BJ (cell line): ENCODE data around the gene MACROD1. TPM values are rescaled to one million over a fixed set of nuclear protein-coding genes. Genes with fewer than 3 reads are reported as not detected.

Experiments
- CTCF ChIA-PET: fragments of 350-600 bp; formaldehyde crosslinking; extraction: SDS; loops from one replicate; lab custom pipeline; 2021; ENCODE audit warnings: antibody characterized with exemption, inconsistent platforms; lab: Yijun Ruan, JAX
- POLR2A ChIA-PET: fragments of 300-600 bp; sonication (Branson Sonifier 250); formaldehyde crosslinking; extraction: SDS; loops from one replicate; lab custom pipeline; 2021; ENCODE audit warnings: antibody characterized with exemption; lab: Charles Lee
- DNase-seq: peaks from one replicate; pipeline ENCODE4 v3.0.0-alpha.2; 2011; ENCODE audit warnings: low read depth
- H3K27me3 ChIP-seq: 2 replicates; pipeline ENCODE4 v1.6.0; 2011; ENCODE audit warnings: low read length; ENCODE audit not compliant: control insufficient read depth, insufficient read depth
- H3K36me3 ChIP-seq: 2 replicates; pipeline ENCODE4 v1.5.1; 2011; ENCODE audit warnings: low read length; ENCODE audit not compliant: control insufficient read depth, insufficient read depth
- H3K4me3 ChIP-seq: 2 replicates; pipeline ENCODE4 v1.5.1; 2011; ENCODE audit warnings: low read depth, mild to moderate bottlenecking, control low read depth, low read length
- polyA plus RNA-seq: library from polyadenylated mRNA; depleted of rRNA; stranded (reverse); fragments of >200 nt; gene quantifications from 2 replicates; pipeline ENCODE4 v1.2.3, GENCODE V29; 2011
- TF ChIP-seq, protein P1 (sequence below): IDR thresholded peaks from 2 replicates; pipeline ENCODE4 v1.5.1; 2011; ENCODE audit warnings: low read depth, mild to moderate bottlenecking, control low read depth, inconsistent platforms, low read length, moderate library complexity; ENCODE audit not compliant: insufficient read depth

Gene MACROD1
- polyA plus RNA-seq, 1 experiment = 12.4 TPM

DNA sequence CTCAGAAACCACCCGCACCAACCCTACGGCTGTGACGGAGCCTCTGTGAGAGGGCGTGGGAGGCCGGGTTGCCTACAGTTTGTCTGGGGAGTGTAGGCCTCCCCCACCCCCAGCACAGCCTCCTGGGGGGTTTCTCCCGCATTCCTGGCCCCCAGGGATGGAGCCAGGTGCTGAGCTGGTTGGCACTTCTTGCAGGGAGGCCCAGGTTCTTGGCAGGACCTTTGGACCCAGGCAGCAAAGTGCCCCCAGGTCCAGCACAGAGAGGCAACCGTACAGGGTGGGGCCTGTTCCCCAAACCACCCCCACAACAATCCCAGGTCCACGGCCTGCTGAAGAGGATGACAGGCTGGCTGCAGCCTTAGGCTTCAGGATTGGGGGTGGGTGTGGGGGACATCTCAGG, 36.5 kb downstream of the MACROD1 start:
- TF ChIP-seq, protein P1, sequence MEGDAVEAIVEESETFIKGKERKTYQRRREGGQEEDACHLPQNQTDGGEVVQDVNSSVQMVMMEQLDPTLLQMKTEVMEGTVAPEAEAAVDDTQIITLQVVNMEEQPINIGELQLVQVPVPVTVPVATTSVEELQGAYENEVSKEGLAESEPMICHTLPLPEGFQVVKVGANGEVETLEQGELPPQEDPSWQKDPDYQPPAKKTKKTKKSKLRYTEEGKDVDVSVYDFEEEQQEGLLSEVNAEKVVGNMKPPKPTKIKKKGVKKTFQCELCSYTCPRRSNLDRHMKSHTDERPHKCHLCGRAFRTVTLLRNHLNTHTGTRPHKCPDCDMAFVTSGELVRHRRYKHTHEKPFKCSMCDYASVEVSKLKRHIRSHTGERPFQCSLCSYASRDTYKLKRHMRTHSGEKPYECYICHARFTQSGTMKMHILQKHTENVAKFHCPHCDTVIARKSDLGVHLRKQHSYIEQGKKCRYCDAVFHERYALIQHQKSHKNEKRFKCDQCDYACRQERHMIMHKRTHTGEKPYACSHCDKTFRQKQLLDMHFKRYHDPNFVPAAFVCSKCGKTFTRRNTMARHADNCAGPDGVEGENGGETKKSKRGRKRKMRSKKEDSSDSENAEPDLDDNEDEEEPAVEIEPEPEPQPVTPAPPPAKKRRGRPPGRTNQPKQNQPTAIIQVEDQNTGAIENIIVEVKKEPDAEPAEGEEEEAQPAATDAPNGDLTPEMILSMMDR = no peak
- Histone ChIP-seq H3K4me3 (no peak overlapping the region), H3K27me3 (peaks cover 1% of the 10 kb centered on the region; the same call in 1 of the 2 replicates), H3K36me3 (no peaks in the 10 kb centered on the region)
- no peak for DNase-seq
- ChIA-PET POLR2A (no interaction called here), CTCF (interaction anchor here (1.0 kb wide), 1 partner anchor 24 kb away, joined by 3 read pairs; no protein-coding TSS in a partner anchor)

DNA sequence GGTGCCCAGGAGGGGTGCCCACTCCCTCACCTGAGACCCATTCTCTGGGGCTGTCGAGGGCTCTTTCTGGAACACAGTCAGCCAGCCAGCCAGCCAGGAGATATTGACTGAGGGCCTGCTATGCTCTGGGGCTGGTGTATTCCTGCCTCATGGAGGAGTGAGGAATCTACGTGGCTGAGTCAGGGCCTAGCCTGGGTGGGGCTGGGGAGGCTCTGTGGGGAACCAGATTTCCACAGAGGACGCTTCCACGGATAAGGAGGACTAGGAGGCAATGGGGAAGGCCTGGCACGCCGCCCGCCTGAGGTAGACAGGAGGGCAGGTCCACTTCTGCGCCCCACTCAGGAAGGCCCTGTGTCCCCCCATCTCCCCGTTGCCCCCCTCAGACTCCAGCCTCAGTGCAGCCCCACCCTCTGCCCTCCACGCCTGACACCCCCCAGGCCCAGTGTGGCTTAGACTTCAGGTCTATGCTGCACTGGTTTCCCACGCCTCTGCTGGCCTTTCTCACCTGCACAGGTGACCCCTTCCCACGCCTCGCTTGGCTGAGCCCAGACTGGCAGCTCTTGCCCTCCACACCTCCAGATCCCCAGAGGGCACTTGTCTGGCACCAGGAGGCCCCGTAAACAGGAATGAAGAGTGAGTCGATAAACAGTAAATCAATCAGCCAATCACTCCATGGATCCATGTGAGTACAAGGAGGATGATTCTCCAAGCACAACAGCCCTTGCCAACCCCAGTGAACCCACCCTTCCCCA, 37.5 kb downstream of the MACROD1 start:
- TF ChIP-seq, protein P1 = no peak
- POLR2A ChIA-PET = no interaction called here
- Histone ChIP-seq H3K4me3 (no peak overlapping the region), H3K36me3 (no peaks in the 10 kb centered on the region), H3K27me3 (peaks cover 1% of the 10 kb centered on the region; the same call in 1 of the 2 replicates)
- no peak for DNase-seq
- CTCF ChIA-PET = interaction anchor here (1.0 kb wide), 1 partner anchor 25 kb away, joined by 3 read pairs; no protein-coding TSS in a partner anchor

DNA sequence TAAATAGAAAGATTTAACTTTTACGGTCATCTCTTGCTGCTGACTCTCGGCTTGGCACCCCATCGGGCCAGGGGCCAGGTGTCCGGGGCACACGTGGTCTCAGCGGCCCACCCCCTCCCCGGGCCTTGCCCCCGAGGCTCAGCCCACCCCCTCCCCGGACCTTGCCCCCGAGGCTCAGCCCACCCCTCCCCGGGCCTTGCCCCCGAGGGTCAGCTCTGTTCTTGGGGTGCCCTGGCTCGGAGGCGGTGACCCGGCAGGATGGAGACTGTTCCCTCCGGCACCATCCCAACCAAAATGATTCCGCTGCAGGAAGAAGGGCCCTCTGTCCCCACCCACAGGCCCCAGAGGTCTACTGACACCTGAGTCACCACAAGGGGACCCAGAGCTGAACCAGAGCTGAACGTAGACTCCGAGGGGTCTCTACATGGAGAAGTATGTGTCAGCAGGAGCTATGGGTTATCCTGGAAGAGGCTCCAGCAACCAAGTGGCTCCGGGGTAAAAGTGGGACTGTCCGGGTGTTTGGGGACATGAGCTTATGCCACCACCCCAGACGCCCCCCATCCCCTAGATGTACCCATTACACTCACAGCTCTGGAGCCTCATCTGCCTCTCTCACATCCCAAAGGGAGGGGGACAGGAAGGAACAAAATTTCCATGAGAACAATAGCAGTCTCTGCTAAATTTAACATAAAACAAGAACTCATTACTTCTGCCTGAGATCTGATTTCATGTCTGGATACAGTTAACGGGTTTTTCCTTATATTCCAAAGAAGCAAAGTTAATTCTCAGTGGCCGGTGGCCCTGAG, 38.4 kb downstream of the MACROD1 start:
- TF ChIP-seq, protein P1 = no peak
- Histone ChIP-seq H3K4me3 (no peak overlapping the region), H3K27me3 (peaks cover 1% of the 10 kb centered on the region; the same call in 1 of the 2 replicates), H3K36me3 (no peaks in the 10 kb centered on the region)
- CTCF ChIA-PET = interaction anchor here (0.9 kb wide), 1 partner anchor 26 kb away, joined by 3 read pairs; no protein-coding TSS in a partner anchor
- POLR2A ChIA-PET = no interaction called here
- no peak for DNase-seq

DNA sequence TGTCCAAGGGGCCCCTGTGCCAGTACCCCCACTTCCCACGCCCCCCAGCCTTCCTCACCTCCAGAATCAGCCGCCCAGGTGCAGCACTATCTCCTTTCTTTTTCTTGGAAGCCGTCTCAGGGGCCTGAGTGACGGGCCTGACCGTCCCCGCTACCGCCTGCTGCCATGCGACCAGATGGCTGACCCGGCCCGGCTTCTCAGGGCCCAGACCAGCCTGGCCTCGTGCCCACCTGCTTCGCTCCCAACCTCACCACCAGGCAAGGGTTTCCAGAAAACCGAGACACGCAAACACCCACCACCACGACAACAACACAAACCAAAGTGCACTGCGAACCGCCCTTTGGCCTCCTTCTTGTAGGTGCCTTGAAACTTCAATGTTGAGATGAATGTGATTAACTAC, 39.1 kb downstream of the MACROD1 start:
- no peak for DNase-seq
- Histone ChIP-seq H3K36me3 (no peaks in the 10 kb centered on the region), H3K27me3 (peaks cover 1% of the 10 kb centered on the region; the same call in 1 of the 2 replicates), H3K4me3 (no peak overlapping the region)
- TF ChIP-seq, protein P1 = no peak
- ChIA-PET CTCF (no interaction called here), POLR2A (no interaction called here)

DNA sequence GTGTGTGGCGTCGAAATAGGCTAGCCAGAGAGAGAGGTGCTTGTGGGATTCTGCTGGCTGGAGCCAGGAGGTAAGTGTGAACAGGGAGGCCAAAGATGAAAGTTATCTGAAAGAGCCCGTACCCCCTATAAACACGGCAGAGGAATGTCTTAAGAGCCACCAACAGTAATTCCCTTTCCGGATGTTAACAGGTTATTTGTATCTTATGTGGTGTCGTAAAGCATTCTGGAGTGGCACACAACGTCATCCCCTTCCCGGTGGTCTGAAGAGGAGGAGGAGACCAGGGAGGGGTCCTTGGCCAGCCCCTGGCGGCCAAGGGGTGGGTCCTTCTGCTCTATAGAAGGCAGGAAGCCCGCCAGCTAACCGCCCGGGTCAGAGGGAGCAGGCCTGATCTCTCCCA, 39.5 kb downstream of the MACROD1 start:
- H3K27me3 ChIP-seq = peaks cover 1% of the 10 kb centered on the region; the same call in 1 of the 2 replicates
- CTCF ChIA-PET = no interaction called here
- DNase-seq = no peak
- TF ChIP-seq, protein P1 = no peak
- POLR2A ChIA-PET = no interaction called here
- no peaks in the 10 kb centered on the region for H3K36me3 ChIP-seq
- no peak overlapping the region for H3K4me3 ChIP-seq
